Memory B cell (primary cell): ENCODE data around the gene DEPP1.
"Not testable (repeated sequence)": the region's sequence is repeated elsewhere in the genome, so short reads cannot be mapped to it uniquely, and the experiment has no call there.

ENCODE experiments used
- ATAC-seq: fragments of 150-1000 bp; cut with Tn5 transposase; 2 replicates; pipeline ENCODE4 v1.10.0; 2021; ENCODE audit warnings: low read depth, mild to moderate bottlenecking, moderate library complexity
- DNase-seq, 2 donors: peaks; one replicate each; pipeline ENCODE4 v3.0.0; 2022; ENCODE audit warnings: low spot score in 2 of 2
- H3K27ac Mint-ChIP-seq: one replicate; pipeline ENCODE4 v1.8.0; 2022; ENCODE audit warnings: mild to moderate bottlenecking, moderate library complexity, mixed read lengths
- H3K27me3 Mint-ChIP-seq: one replicate; pipeline ENCODE4 v1.8.0; 2022; ENCODE audit warnings: mixed read lengths
- H3K36me3 Mint-ChIP-seq: one replicate; pipeline ENCODE4 v1.8.0; 2022; ENCODE audit warnings: mild to moderate bottlenecking, mixed read lengths
- H3K4me1 Mint-ChIP-seq: one replicate; pipeline ENCODE4 v1.8.0; 2022; ENCODE audit warnings: mixed read lengths
- H3K4me3 Mint-ChIP-seq: one replicate; pipeline ENCODE4 v1.8.0; 2022; ENCODE audit warnings: mild to moderate bottlenecking, moderate library complexity, mixed read lengths
- H3K9me3 Mint-ChIP-seq: one replicate; pipeline ENCODE4 v1.8.0; 2022; ENCODE audit warnings: mixed read lengths

The DEPP1 gene, protein sequence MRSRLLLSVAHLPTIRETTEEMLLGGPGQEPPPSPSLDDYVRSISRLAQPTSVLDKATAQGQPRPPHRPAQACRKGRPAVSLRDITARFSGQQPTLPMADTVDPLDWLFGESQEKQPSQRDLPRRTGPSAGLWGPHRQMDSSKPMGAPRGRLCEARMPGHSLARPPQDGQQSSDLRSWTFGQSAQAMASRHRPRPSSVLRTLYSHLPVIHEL

DNA sequence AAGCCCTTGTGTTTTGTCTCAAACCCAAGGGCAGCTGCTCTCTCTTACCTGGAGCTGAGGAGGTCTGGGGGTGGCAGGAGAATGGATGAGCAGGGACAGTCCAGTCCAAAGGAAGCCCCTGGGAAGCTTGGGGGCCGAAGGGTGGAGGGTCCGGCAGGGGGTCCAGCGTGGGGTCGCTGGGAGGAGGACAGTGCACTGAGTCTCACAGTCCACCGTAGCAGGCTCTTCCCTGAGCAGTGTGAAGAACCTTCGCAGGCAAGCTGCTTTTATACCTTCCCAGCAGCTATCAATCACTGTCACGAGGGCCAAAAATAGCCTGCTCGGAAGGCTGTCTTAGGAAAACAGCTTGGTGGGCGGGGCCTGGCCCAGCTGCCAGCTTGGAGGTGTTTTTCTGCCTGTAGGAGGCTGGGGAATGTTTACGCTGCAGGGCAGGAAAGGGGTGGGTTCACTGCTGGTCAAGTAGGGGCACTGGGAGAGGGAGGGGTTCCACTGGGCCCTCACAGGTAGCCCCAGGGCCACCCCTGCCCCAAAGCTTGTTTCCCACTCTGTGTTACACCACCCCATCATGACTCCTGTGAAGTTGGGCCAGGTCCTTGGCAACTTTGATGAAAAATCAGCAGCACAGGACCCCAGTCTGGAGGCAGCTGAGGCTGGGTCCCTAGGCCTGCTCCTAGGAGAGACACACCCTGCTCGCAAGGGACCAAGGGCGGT is at the start of gene DEPP1:
TSS of gene DEPP1 (minus strand) at position 240 of the 711 bp plus-strand sequence. CDS start 779 bp downstream, outside the sequence.
- H3K4me1 Mint-ChIP-seq, result peaks cover 2% of the 10 kb centered on the region
- H3K36me3 Mint-ChIP-seq, result no peaks in the 10 kb centered on the region
- ATAC-seq, result no peak
- no peak within 1 kb of the TSS for H3K27ac Mint-ChIP-seq
- no peak within 1 kb of the TSS for H3K4me3 Mint-ChIP-seq
- peaks cover 5% of the 10 kb centered on the region for H3K27me3 Mint-ChIP-seq
- no peaks in the 10 kb centered on the region for H3K9me3 Mint-ChIP-seq
- no peak for DNase-seq

DNA sequence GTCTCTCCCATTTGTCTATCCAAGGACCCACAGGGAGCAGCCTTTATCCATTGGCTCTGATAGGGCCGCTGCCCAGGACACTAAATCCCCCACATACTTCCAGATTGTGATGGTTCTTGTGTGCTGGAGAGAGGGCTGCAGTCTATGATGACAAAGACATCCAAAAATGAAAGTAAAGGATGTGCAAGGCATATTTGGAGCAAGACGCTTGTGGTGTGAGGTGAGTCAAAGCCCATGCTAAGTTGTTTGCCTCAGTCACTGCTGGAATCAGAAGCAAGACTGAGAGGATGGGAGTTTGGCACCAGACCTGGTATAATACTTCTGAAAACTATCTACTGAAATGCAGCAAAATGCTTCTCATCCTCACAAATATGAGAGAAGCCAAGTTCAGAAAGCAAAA is 44.8 kb upstream of the DEPP1 start:
- no peak for ATAC-seq
- H3K4me3 Mint-ChIP-seq, result no peak overlapping the region
- H3K36me3 Mint-ChIP-seq, result peaks cover 6% of the 10 kb centered on the region
- no peak for DNase-seq
- peaks cover 7% of the 10 kb centered on the region for H3K9me3 Mint-ChIP-seq
- peaks cover 4% of the 10 kb centered on the region for H3K27me3 Mint-ChIP-seq
- H3K27ac Mint-ChIP-seq, result no peak overlapping the region
- no peaks in the 10 kb centered on the region for H3K4me1 Mint-ChIP-seq

DNA sequence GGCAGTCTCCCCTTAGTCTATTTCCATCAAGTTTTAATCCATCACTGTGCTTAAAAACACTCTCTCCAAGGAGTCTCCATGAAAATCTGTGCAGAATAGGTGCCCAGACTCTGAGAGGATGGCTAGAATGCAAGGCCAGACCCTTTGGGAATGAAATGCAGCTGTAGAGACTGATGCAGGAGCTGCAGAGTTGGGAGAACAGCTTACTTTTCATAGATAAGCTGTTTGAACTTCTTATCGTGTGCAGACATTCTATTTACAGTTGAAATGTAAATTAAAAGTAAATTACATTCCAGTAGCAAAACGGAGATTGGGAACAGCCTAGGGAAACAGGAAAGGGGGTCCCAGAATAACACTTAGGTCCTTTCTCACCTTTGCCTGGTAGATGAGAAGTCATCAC is 37.0 kb upstream of the DEPP1 start:
- Mint-ChIP-seq H3K9me3 (no peaks in the 10 kb centered on the region), H3K27me3 (peaks cover 4% of the 10 kb centered on the region), H3K4me1 (no peaks in the 10 kb centered on the region), H3K36me3 (peaks cover 3% of the 10 kb centered on the region), H3K4me3 (no peak overlapping the region), H3K27ac (no peak overlapping the region)
- no peak for DNase-seq
- ATAC-seq, result no peak

DNA sequence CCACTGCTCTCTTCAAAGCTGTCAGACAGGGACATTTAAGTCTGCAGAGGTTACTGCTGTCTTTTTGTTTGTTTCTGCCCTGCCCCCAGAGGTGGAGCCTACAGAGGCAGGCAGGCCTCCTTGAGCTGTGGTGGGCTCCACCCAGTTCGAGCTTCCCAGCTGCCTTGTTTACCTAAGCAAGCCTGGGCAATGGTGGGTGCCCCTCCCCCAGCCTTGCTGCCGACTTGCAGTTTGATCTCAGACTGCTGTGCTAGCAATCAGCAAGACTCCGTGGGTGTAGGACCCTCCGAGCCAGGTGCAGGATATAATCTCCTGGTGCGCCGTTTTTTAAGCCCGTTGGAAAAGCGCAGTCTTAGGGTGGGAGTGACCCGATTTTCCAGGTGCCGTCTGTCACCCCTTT is 35.9 kb upstream of the DEPP1 start:
- not testable (repeated sequence) for ATAC-seq, DNase-seq, H3K36me3 Mint-ChIP-seq, H3K9me3 Mint-ChIP-seq, H3K4me3 Mint-ChIP-seq, H3K27me3 Mint-ChIP-seq, H3K4me1 Mint-ChIP-seq, H3K27ac Mint-ChIP-seq

DNA sequence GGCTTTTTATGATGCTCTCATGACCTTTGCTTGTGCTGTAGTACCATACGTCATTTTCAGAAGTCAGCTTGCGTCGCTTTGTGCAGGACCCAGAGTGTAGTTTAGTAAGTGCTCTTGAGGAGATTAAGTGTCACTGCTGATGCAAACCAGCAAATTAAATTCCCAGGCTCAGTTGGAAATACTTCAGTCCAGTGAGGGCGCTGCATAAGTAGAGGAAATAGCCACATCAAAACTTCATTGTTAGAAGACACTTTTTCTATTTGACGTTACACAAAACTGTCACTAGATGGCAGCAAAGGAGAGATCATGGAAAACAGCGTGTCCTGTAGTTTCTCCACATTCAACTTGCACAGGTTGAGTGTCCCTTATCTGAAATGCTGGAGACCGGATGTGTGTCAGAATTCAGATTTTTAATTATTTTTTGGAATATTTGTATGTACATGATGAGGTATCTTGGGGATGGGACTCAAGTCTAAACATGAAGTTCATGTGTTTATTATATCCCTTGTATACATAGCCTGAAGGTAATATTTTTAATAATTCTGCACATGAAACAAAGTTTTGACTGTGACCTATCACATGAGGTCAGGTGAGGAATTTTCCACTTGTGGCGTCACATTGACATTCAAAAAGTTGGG is 30.0 kb upstream of the DEPP1 start:
- H3K4me1 Mint-ChIP-seq, result no peaks in the 10 kb centered on the region
- ATAC-seq (peak; percentile 65), DNase-seq (peak in 1 of 2 donors; percentile 51)
- peaks cover 4% of the 10 kb centered on the region for H3K9me3 Mint-ChIP-seq
- no peak overlapping the region for H3K4me3 Mint-ChIP-seq
- H3K36me3 Mint-ChIP-seq, result peaks cover 19% of the 10 kb centered on the region
- no peak overlapping the region for H3K27ac Mint-ChIP-seq
- no peaks in the 10 kb centered on the region for H3K27me3 Mint-ChIP-seq

DNA sequence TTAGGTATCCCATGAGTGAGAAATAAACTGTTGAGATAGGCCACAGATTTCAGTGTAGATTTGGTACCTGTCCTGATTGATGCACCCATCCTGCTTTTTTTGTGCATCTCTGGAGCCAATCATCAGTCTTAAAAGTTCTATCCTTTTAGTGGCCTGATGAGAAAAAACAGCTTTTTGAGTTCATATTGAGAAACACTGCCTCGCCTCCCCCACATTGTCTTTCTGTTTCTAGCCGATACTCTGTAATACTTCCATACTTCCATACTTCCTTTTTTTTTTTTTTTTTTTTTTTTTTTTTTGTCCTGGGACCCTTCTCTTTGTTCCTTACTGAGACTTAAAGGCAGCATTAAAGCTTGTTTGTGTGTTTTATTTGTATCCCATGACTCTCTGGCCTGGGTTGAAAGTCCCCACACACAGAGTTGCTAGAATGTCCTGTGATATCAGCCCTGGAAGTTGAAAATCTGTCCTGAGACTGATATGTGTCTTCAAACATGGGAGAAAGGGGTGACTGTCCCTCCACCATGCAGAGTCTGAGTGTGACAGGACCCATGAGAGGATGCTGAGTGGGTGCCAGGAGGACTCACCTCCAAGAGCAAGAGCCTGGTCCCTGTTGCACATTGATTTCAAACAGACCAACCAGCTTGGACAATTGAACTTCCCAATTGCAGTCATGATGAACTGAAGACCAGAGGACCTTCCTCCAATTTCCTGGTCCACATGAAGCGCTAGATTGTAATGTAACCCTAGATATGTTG is 27.8 kb upstream of the DEPP1 start:
- Mint-ChIP-seq H3K27ac (no peak overlapping the region), H3K4me3 (no peak overlapping the region)
- no peak for DNase-seq

DNA sequence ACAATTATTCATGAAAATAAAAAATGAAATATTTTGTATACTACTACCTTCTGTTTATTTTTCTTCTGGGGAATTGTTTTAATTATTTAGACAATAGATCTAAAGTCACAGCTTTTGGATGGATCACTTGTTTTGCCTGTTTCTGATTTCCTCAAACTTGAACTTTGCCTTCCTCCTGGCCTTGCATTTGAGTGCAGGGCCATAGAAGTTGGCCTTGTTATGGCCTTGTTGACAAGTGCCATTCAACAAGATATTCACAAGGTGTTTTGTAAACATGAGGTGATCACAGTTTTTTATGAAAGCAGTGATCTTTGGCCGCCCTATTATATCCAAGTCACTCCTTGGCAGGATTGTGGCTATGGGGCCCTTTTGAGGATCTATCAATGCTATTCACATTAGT is 26.7 kb upstream of the DEPP1 start:
- no peaks in the 10 kb centered on the region for H3K27me3 Mint-ChIP-seq
- no peak overlapping the region for H3K4me3 Mint-ChIP-seq
- DNase-seq (no peak), ATAC-seq (no peak)
- peaks cover 6% of the 10 kb centered on the region for H3K4me1 Mint-ChIP-seq
- H3K36me3 Mint-ChIP-seq, result peaks cover 27% of the 10 kb centered on the region
- peaks cover 4% of the 10 kb centered on the region for H3K9me3 Mint-ChIP-seq
- no peak overlapping the region for H3K27ac Mint-ChIP-seq

More for the DNA sequence above, 27.8 kb upstream of the DEPP1 start:
- Mint-ChIP-seq H3K27me3 (no peaks in the 10 kb centered on the region), H3K36me3 (peaks cover 27% of the 10 kb centered on the region), H3K4me1 (peaks cover 3% of the 10 kb centered on the region), H3K9me3 (peaks cover 4% of the 10 kb centered on the region)
- ATAC-seq, result no peak

DNA sequence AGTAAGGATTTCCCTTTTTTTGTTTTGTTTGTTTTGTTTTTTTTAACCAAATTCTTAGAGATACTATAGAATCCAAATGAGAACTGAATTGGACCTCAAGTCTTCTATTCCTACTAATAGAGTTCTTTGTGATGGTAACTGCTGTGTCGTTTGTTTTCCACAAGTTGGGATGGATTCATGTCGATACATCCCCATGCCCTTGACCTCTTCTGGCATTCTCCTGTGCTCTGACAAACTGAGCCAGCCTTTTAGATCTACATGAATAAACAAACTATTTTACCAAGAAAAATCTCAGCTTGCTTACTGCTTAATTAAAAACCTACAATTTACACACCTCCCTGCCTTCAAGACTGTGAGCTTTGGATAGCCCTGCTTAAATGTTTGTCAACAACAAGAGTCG is 26.1 kb upstream of the DEPP1 start:
- no peak for DNase-seq
- H3K9me3 Mint-ChIP-seq, result peaks cover 4% of the 10 kb centered on the region
- no peak for ATAC-seq
- no peak overlapping the region for H3K4me3 Mint-ChIP-seq
- no peaks in the 10 kb centered on the region for H3K27me3 Mint-ChIP-seq
- H3K27ac Mint-ChIP-seq, result no peak overlapping the region
- H3K4me1 Mint-ChIP-seq, result peaks cover 12% of the 10 kb centered on the region
- peaks cover 27% of the 10 kb centered on the region for H3K36me3 Mint-ChIP-seq

DNA sequence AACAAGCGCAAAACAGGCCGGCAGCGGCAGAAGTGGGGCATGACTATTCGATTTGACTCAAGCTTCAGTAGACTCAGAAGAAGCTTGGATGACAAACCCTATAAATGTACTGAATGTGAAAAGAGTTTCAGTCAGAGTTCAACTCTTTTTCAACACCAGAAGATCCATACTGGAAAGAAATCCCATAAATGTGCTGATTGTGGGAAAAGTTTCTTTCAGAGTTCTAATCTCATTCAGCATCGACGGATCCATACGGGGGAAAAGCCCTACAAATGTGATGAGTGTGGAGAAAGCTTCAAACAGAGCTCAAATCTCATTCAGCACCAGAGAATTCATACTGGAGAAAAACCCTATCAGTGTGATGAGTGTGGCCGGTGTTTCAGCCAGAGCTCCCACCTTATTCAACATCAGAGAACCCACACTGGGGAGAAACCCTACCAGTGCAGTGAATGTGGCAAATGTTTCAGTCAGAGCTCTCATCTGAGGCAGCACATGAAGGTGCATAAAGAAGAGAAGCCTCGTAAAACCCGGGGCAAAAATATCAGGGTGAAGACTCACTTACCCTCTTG is 24.9 kb upstream of the DEPP1 start:
- H3K4me1 Mint-ChIP-seq, result peaks cover 12% of the 10 kb centered on the region
- no peak overlapping the region for H3K4me3 Mint-ChIP-seq
- DNase-seq (no peak), ATAC-seq (no peak)
- H3K9me3 Mint-ChIP-seq, result peaks cover 4% of the 10 kb centered on the region
- no peaks in the 10 kb centered on the region for H3K27me3 Mint-ChIP-seq
- no peak overlapping the region for H3K27ac Mint-ChIP-seq
- peaks cover 27% of the 10 kb centered on the region for H3K36me3 Mint-ChIP-seq

DNA sequence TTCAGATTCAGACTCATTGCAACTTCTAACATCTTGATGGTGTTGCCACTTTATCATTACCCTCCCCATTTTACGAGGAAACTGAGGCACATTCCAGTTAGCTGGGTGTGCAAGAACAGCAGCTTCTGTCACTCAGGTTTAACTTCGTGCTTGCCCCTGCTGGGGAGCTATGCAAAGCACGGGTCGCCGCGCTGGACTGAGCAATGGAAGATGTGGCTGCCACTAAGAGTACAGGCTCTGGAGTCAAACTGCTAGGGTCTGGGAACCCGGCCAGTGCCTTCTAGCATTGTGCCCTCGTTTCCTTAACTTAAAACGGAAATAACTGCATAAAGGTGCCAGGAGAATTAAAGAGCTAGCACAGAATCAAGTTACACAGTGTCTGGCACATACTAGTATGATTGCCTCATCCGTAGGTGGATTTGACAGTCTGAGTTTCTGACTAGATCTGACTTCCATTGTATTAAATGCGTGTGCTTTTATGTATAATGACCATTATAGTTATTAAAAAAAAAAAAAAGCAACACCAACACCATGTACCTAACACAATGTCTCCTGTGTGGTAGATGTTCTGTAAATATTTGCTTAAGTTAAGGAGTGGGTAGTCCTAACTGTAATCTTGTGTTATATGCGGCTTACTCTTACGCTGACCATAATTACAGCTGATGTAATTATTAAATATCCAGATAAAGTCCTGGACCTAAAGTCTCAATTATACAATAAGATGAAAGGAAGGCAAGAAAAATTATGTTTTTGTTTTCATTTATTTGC is 23.0 kb upstream of the DEPP1 start:
- H3K4me1 Mint-ChIP-seq, result peaks cover 12% of the 10 kb centered on the region
- H3K27ac Mint-ChIP-seq, result peak overlapping the region; percentile 90
- peaks cover 4% of the 10 kb centered on the region for H3K9me3 Mint-ChIP-seq
- peak overlapping the region; percentile 91 for H3K4me3 Mint-ChIP-seq
- ATAC-seq (peak; percentile 67), DNase-seq (peak in 1 of 2 donors; percentile 37)
- H3K27me3 Mint-ChIP-seq, result no peaks in the 10 kb centered on the region
- H3K36me3 Mint-ChIP-seq, result peaks cover 27% of the 10 kb centered on the region

DNA sequence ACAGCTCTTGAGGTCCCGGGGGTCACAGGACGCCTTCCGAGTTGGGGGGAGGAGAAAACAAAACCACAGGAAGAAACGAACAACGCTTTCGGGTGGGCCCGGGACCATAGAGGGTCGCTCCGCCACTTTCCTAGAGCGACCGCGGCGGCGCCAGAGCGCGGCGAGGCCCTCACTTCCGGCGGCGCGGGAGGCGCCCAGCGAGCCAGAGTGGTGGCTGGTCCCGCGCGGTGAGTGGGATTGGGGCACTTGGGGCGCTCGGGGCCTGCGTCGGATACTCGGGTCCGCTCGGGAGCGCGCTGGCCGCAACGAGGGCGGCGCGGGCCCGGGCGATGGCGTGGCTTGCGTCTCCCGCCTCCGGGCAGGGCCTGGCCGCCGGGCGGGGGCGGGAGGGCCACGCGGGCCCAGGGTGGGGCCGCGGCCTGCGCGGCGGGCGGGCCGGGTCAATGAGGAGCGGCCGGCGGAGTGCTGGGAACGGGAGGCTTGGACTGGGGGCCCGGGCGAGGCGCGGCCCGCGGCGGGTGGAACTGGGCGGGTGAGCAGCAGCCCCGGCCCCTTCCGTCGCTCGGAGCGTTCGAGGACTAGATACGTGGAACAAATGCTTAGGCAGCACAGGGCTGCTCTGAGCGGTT is 22.3 kb upstream of the DEPP1 start, which contains the start of gene ZNF22:
TSS of gene ZNF22 (plus strand) at position 172 of the 629 bp plus-strand sequence. CDS start 2,446 bp downstream, outside the sequence.
- peak; percentile 64 to 73 for DNase-seq
- H3K9me3 Mint-ChIP-seq, result peaks cover 4% of the 10 kb centered on the region
- H3K27me3 Mint-ChIP-seq, result no peaks in the 10 kb centered on the region
- H3K27ac Mint-ChIP-seq, result peak within 1 kb of the TSS; percentile 90
- H3K4me1 Mint-ChIP-seq, result peaks cover 12% of the 10 kb centered on the region
- H3K4me3 Mint-ChIP-seq, result peak within 1 kb of the TSS; percentile 91
- ATAC-seq, result peak; percentile 82
- peaks cover 27% of the 10 kb centered on the region for H3K36me3 Mint-ChIP-seq

DNA sequence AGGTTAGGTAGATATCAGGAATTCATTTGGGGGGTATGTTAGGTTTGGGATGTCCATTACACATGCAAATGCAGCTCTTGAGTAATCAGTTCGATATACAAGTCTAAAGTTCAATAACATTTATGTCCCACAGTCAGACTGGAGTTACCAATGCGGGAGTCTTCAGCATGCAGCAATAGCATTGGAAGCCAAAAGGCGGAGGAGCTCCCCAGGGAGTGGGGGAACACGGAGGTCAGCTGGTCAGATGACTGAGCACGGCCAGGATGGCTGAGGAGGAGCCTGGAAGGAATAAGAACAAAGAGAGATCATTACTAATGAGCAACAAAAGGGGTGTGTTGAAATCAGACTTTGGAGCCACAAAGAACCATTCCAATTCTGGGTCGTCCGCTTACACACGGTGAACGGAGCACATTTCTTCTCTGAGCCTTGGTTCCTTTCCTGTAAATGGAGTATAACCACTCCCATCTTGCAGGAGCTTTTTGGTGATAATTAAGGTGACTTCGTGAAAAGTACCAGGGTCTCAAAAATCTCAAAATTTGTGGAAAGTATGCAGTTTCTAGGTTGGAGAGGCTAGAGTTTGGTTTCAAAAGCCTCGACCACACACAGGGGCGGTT is 21.6 kb upstream of the DEPP1 start:
- Mint-ChIP-seq H3K36me3 (peaks cover 21% of the 10 kb centered on the region), H3K27me3 (no peaks in the 10 kb centered on the region), H3K4me1 (peaks cover 12% of the 10 kb centered on the region), H3K4me3 (peak overlapping the region; percentile 91), H3K9me3 (peaks cover 1% of the 10 kb centered on the region), H3K27ac (peak overlapping the region; percentile 90)
- ATAC-seq (no peak), DNase-seq (peak in 1 of 2 donors; percentile 22)
